Muscle layer of duodenum (tissue), 2 donors: ENCODE measurements around the gene IQCE.

Experiments used
- H3K27ac ChIP-seq: one replicate; pipeline ENCODE4 v1.7.0; 2013; ENCODE audit warnings: mild to moderate bottlenecking, low read length
- H3K27me3 ChIP-seq: one replicate; pipeline ENCODE4 v1.7.0; 2013; ENCODE audit warnings: low read depth, mild to moderate bottlenecking, control low read depth, low read length
- H3K36me3 ChIP-seq, 2 donors: one replicate each; pipeline ENCODE4 v1.7.0; 2013; ENCODE audit warnings: low read length in 2 of 2, control low read depth in 1 of 2, mild to moderate bottlenecking in 1 of 2; ENCODE audit not compliant: insufficient read depth in 2 of 2, control insufficient read depth in 1 of 2
- H3K4me1 ChIP-seq, 2 donors: one replicate each; pipeline ENCODE4 v1.7.0; 2013; ENCODE audit warnings: low read length in 2 of 2, mild to moderate bottlenecking in 2 of 2, control low read depth in 1 of 2, moderate library complexity in 1 of 2; ENCODE audit not compliant: insufficient read depth in 2 of 2, control insufficient read depth in 1 of 2
- H3K4me3 ChIP-seq, 2 donors: one replicate each; pipeline ENCODE4 v1.7.0; 2013; ENCODE audit warnings: low read length in 2 of 2, low read depth in 1 of 2, mild to moderate bottlenecking in 1 of 2
- H3K9me3 ChIP-seq, 2 donors: one replicate each; pipeline ENCODE4 v1.7.0; 2013; ENCODE audit warnings: low read length in 2 of 2, control low read depth in 1 of 2, mild to moderate bottlenecking in 1 of 2; ENCODE audit not compliant: control insufficient read depth in 1 of 2
- donor health status: healthy.

Gene IQCE

DNA sequence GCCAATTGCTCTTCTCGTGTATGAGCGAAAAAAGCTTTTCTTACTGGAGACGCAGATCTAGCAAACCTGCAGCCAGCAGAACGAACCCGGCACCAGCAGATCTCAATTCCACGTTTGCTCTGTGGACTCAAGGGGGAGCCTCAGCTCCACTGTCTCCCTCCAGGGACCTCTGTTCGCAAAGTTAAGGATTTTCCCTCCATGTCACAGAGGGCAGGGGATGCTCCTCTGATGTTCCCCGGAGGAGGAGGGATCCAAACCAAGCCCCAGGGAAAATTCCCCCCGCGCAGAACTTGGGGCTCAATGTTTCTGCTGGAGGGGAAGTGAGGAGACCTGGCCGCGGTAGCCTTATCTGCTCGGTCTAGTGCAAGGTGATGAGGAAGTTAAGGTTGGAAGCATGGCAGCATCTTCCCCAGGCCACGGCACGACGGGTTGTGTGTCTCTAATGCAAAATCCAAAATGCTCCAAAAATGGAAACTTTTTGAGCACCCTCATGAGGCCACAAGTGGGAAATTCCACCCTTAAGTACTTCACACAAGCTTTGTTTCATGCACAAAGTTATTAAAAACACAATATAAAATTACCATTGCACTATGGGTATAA lies 9.0 kb downstream of the IQCE start:
- Histone ChIP-seq H3K27me3 (no peaks in the 10 kb centered on the region), H3K9me3 (no peaks in the 10 kb centered on the region), H3K4me3 (no peak overlapping the region), H3K27ac (no peak overlapping the region), H3K4me1 (peaks cover 0 to 8% of the 10 kb centered on the region in 2 donors), H3K36me3 (peaks cover 8 to 17% of the 10 kb centered on the region in 2 donors)

DNA sequence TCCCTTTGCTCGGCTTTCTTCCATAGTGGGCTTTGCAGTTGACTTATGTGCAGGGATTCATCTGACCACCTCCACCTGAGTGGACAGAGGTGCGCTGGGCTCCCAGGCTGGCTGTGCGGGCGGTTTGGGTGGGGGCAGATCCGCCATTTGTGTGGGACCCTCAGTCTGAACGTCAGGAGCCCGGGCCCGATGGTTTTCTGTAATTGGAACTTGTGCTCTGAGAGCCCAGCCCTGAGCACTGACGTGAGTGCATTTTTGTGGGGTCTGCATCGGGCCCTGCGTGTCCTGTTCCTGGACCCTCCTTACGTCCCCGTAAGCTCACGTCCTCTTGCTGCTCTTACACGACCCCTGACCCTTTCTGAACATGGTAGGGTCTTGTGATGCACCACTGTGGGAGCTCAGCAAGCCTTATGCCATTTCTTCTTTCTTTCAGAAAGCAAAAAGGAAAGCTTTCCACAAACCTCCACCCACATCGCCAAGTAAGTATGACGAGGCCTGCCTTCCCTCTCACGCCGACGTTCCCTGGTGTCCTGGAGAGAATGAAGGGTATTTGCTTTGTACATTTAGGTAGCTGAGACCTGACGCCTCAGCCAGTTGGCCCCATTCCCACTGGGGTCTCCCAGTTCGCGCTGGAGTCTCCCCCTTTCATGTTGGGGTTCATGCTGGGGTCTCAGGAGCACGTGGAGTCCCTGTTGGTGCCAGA lies 9.9 kb downstream of the IQCE start:
- Histone ChIP-seq H3K9me3 (no peaks in the 10 kb centered on the region), H3K27ac (no peak overlapping the region), H3K27me3 (no peaks in the 10 kb centered on the region), H3K4me3 (no peak overlapping the region), H3K36me3 (peaks cover 17 to 21% of the 10 kb centered on the region in 2 donors), H3K4me1 (peaks cover 0 to 8% of the 10 kb centered on the region in 2 donors)

DNA sequence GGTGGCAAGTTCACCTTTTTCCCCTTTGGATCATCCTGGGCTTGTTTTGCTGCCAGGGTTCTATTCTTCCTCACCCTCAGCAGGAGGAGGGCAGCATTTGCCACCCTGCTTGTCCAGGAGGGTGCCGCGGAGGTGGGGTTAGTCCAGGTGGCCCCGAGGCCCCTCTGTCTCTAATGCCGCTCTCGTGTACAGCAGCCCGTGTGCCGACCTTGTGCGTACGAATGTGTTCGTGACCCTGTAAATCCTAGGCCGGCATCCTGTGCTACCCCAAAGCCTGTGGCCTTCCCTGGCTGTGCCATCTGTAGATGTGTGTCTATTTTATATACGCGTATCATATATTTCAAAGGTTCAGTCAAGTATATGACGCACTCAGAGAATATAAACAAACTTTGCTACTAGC lies 10.6 kb downstream of the IQCE start:
- no peak overlapping the region for H3K4me3 ChIP-seq
- H3K27ac ChIP-seq = no peak overlapping the region
- peaks cover 0 to 8% of the 10 kb centered on the region in 2 donors for H3K4me1 ChIP-seq
- H3K36me3 ChIP-seq = peaks cover 24 to 28% of the 10 kb centered on the region in 2 donors
- H3K27me3 ChIP-seq = no peaks in the 10 kb centered on the region
- H3K9me3 ChIP-seq = no peaks in the 10 kb centered on the region

DNA sequence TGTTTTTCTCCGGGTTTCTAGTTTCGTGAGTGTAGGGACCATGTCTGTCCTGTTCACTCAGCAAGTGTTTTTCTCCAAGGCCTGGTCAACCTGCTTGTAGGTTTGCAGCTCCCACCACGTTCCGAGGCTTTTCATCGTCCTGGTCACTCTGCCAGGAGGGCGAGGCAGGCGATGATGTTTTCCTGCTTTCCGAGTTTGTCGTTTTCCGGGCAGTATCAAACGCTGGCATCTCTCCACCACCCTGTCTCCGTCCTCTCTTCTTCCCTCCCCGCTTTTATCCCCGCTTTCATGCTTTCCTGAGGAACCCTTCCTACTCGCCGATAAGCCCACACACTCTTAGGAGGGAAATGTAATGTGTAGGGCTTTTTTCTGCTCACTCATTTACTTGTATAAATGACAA lies 11.2 kb downstream of the IQCE start:
- no peak overlapping the region for H3K4me3 ChIP-seq
- H3K27me3 ChIP-seq = no peaks in the 10 kb centered on the region
- no peak overlapping the region for H3K27ac ChIP-seq
- peaks cover 27 to 34% of the 10 kb centered on the region in 2 donors for H3K36me3 ChIP-seq
- peaks cover 0 to 8% of the 10 kb centered on the region in 2 donors for H3K4me1 ChIP-seq
- no peaks in the 10 kb centered on the region for H3K9me3 ChIP-seq

DNA sequence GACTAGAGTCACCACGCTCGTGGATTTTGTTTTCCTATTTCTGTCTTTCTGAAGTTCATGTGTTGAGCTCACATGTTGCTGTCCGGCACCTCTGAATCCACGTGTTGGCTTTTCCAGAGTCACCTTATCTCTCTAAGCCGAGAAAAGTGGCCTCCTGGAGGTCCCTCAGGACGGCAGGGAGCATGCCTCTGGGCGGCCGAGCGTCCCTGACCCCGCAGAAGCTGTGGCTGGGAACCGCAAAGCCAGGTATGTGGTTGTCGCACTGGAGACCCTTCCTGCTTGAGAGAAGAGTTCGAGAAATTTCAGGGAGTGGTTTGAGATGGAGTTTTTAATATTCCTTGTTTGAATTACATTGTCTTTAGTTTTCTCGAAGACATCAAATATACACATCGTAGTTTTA lies 12.6 kb downstream of the IQCE start:
- Histone ChIP-seq H3K27ac (no peak overlapping the region), H3K27me3 (no peaks in the 10 kb centered on the region), H3K9me3 (no peaks in the 10 kb centered on the region), H3K36me3 (peaks cover 27 to 40% of the 10 kb centered on the region in 2 donors), H3K4me1 (peaks cover 0 to 8% of the 10 kb centered on the region in 2 donors), H3K4me3 (no peak overlapping the region)

DNA sequence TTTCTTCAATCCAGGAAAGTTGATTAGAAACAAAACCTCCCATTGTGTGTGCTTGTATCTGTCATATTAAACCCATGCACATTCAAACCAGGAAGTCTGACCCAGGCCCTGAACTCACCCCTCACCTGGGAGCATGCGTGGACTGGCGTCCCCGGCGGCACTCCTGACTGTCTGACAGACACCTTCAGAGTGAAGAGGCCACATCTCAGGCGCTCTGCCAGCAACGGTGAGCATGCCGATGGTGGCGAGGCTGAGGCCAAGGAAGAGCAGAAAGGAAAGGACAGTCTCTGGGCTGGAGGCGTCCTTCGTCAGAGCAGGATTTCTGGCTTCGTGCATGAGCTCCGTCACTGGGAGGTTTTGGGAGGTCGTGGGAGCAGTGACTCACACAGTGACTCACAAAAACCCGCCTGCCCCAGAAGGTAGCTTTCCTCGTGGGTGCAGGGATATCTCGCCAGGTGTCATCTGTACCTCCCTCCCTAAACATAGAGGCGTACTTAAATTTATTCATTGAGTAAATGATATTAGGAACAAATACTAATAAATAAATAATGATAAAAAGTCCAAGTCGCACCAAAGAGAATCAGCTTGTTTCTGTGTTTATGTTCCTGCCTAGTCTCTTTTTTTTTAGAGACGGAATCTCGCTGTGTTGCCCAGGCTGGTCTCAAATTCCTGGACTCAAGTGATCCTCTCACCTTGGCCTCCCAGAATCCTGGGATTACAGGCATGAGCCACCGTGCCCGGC lies 13.5 kb downstream of the IQCE start:
- Histone ChIP-seq H3K27me3 (no peaks in the 10 kb centered on the region), H3K4me1 (peaks cover 0 to 7% of the 10 kb centered on the region in 2 donors), H3K27ac (no peak overlapping the region), H3K4me3 (no peak overlapping the region), H3K36me3 (peaks cover 27 to 40% of the 10 kb centered on the region in 2 donors), H3K9me3 (no peaks in the 10 kb centered on the region)

DNA sequence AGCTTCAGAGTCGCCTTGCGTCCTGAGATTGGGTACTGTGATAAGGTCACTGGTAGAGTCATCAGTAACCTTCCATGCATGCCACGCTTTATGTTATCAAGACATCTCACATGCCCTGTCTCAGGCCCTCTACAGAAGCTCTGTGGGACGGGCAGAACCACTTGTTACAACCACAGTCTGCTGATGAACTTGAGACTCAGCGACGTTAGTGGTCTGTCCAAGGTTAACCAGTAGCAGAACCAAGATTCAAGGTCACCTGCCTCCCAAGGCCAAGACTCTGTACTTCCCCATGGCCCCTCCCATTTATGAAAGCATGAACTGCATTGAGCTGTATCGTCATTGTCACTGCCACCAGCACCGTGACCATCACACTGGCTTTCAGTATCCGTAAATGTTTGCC lies 15.0 kb downstream of the IQCE start:
- no peaks in the 10 kb centered on the region for H3K27me3 ChIP-seq
- H3K36me3 ChIP-seq = peaks cover 25 to 43% of the 10 kb centered on the region in 2 donors
- no peaks in the 10 kb centered on the region for H3K4me1 ChIP-seq
- no peak overlapping the region for H3K27ac ChIP-seq
- no peak overlapping the region for H3K4me3 ChIP-seq
- H3K9me3 ChIP-seq = no peaks in the 10 kb centered on the region

DNA sequence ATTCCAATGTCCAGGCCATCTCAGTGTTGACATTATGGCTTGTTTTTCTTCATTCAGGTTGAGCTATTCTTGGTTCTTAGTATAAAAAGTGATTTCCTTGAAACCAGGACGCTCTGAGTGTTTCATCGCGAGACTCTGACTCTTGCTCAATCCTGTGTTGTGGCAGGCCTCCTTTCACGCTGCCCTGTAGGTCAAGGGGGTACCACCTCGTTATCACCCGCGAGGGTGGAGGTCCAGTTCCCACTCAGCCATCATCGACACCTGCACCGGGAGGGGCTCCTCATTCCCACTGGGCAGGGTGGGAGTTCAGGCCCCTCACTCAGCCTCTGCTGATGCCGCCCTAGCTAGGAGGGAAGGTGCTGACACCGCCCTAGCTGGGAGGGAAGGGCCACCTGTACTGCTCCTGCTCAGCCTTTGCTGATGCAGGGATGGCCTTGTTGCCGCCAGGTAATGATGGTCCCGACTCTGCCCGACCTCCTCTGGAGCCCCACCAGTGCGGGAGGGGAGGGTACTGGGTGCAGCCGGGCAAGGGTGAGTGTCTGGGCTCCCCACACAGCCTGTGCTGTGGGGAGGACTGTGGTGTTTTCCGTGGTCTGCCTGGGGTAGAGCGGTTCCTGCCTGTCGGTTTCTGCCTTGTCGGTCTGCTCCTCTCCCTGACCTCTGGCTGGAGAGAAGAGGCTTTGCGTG lies 16.4 kb downstream of the IQCE start:
- Histone ChIP-seq H3K4me1 (no peaks in the 10 kb centered on the region), H3K27me3 (no peaks in the 10 kb centered on the region), H3K27ac (no peak overlapping the region), H3K36me3 (peaks cover 21 to 49% of the 10 kb centered on the region in 2 donors), H3K9me3 (no peaks in the 10 kb centered on the region), H3K4me3 (no peak overlapping the region)

DNA sequence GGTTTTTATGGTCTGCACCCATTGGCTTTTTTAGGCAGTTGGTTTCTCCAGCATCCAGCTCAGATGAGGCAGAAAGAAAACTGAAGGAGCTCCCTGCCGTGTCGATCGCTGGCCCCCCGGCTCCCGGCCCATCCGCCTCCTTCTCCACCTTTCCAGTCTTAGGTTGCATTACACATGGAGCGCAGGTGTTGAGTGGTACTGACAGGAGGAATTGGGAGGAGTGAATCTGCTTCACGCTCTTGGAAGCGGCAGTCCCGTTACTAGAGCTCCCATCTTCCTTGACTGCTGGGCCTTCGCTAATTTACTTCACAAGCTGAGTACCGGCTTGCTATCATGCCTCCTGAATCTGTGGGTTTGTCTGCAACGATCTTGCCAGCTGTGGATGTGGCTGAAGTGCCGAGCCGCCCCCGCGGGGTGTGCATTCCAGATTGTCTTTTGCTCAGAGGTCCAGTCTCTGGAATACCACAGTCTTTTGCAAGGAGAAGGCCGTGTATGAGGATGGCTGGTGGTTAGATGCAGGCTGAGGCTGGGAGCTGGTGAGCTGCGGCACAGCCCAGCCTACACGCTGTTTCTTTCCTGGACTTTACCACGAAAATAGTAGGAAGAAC lies 17.1 kb downstream of the IQCE start:
- Histone ChIP-seq H3K4me3 (no peak overlapping the region), H3K4me1 (no peaks in the 10 kb centered on the region), H3K27me3 (no peaks in the 10 kb centered on the region), H3K36me3 (peaks cover 21 to 49% of the 10 kb centered on the region in 2 donors), H3K27ac (no peak overlapping the region), H3K9me3 (no peaks in the 10 kb centered on the region)

DNA sequence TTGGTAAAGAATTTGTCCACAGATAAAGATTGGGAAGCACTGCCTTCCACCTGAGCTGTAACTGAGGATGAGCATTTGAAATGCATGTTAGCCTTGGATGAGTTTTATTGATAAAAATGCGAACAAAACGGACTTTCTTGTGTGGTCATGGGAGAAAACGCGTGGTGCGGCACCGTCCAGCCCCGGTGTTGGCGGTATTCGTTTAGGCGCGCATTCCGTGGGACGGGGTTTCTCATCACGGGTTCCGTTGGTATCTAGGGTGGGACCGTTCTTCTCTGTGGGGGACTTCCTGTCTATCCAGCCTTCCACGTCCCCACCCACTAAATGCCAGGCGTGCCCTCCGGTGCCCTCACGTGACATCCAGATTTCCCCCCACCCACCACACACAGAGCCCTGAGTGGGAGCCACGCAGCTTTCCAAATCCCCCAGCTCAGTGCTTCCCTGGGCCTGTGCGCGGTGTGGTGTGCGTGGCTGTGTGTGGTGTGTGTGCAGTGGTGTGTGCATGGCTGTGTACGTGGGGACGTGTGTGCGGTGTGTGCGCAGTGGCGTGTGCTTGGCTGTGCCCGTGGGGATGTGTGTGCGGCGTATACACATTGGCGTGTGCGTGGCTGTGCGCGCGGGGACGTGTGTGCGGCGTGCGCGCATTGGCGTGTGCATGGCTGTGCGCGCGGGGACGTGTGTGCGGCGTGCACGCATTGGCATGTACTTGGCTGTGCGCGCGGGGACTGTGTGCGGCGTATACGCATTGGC lies 18.1 kb downstream of the IQCE start:
- H3K9me3 ChIP-seq = no peaks in the 10 kb centered on the region
- H3K4me1 ChIP-seq = no peaks in the 10 kb centered on the region
- H3K27ac ChIP-seq = no peak overlapping the region
- H3K36me3 ChIP-seq = peaks cover 21 to 44% of the 10 kb centered on the region in 2 donors
- H3K4me3 ChIP-seq = no peak overlapping the region
- no peaks in the 10 kb centered on the region for H3K27me3 ChIP-seq
